ENCODE measurements around the gene COL9A2. TPM values are rescaled to one million over a fixed set of nuclear protein-coding genes. Genes with fewer than 3 reads are reported as not detected.

The COL9A2 gene
- total RNA-seq, 1 donor from 2014 or later = 7.1 TPM

GRCh38 chr1:40301066-40301465, 16.0 kb downstream of the COL9A2 start:
- TF ChIP-seq CTCF (IDR thresholded peaks at IDR 0.05) = no peak
- no peak for TF ChIP-seq POLR2A (IDR thresholded peaks at IDR 0.05)
- TF ChIP-seq POLR2AphosphoS5 (IDR thresholded peaks at IDR 0.05; ENCODE audit: insufficient read depth in 1 of 2, low read depth in 1 of 2) = no peak
- no peaks in the 10 kb centered on the region for H3K27me3 ChIP-seq

DNA sequence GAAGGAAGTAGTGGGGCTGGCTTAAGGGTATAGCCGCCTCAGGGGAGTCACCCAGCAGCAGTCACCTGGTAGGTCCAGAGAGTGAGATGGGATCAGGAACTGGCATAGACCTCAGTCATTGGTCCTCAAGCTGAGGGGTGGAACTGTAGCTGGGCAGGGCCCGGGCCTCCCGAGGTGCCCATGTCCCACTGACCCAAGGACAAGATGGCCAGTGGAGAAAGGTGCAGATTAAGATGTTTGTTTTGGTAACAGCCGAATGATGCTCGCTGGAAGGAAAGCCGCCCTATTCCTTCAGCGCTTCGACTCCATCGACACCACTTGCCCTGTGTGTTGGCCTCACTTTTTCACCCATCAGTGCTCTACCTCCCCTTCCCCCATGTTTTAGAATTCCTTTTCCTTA, 16.4 kb downstream of the COL9A2 start:
- H3K27me3 ChIP-seq = no peaks in the 10 kb centered on the region
- no peak overlapping the region for H3K27ac ChIP-seq
- no peak overlapping the region for H3K4me3 ChIP-seq
- H3K9me3 ChIP-seq = no peaks in the 10 kb centered on the region
- intact Hi-C loops (cut with DNase I) = no loop called here
- DNase-seq (ENCODE audit: extremely low spot score in 2 of 2) = no peak
- H3K4me1 ChIP-seq = no peaks in the 10 kb centered on the region
- TF ChIP-seq POLR2A (IDR thresholded peaks at IDR 0.05) (no peak), CTCF (IDR thresholded peaks at IDR 0.05) (no peak), POLR2AphosphoS5 (IDR thresholded peaks at IDR 0.05; ENCODE audit: insufficient read depth in 1 of 2, low read depth in 1 of 2) (no peak)
- no peaks in the 10 kb centered on the region for H3K36me3 ChIP-seq

More at GRCh38 chr1:40301066-40301465, 16.0 kb downstream of the COL9A2 start:
- H3K4me3 ChIP-seq = no peak overlapping the region
- H3K9me3 ChIP-seq = no peaks in the 10 kb centered on the region
- H3K27ac ChIP-seq = no peak overlapping the region
- no peaks in the 10 kb centered on the region for H3K4me1 ChIP-seq
- intact Hi-C loops (cut with DNase I) = no loop called here
- DNase-seq (ENCODE audit: extremely low spot score in 2 of 2) = no peak
- no peaks in the 10 kb centered on the region for H3K36me3 ChIP-seq

DNA sequence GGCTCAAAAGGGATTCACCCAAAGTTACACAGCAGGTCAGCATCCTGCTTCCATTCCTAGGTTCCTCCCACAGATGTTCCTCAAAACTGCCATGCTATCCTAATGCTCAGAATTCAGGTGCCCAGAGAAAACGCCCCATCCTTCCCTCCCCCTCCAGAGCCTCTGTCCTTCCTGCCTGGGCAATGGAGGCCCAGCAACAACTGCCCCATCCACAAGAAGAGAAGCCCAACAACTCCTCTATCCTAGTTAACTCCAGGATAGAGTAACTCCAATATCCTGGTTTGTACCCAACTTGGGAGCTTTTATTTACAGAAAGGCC, 16.9 kb downstream of the COL9A2 start:
- Histone ChIP-seq H3K27me3 (no peaks in the 10 kb centered on the region), H3K27ac (no peak overlapping the region), H3K4me1 (no peaks in the 10 kb centered on the region), H3K4me3 (no peak overlapping the region), H3K9me3 (no peaks in the 10 kb centered on the region), H3K36me3 (no peaks in the 10 kb centered on the region)
- DNase-seq (ENCODE audit: extremely low spot score in 2 of 2) = no peak
- intact Hi-C loops (cut with DNase I) = no loop called here
- no peak for TF ChIP-seq CTCF (IDR thresholded peaks at IDR 0.05)
- TF ChIP-seq POLR2AphosphoS5 (IDR thresholded peaks at IDR 0.05; ENCODE audit: insufficient read depth in 1 of 2, low read depth in 1 of 2) = no peak
- no peak for TF ChIP-seq POLR2A (IDR thresholded peaks at IDR 0.05)

DNA sequence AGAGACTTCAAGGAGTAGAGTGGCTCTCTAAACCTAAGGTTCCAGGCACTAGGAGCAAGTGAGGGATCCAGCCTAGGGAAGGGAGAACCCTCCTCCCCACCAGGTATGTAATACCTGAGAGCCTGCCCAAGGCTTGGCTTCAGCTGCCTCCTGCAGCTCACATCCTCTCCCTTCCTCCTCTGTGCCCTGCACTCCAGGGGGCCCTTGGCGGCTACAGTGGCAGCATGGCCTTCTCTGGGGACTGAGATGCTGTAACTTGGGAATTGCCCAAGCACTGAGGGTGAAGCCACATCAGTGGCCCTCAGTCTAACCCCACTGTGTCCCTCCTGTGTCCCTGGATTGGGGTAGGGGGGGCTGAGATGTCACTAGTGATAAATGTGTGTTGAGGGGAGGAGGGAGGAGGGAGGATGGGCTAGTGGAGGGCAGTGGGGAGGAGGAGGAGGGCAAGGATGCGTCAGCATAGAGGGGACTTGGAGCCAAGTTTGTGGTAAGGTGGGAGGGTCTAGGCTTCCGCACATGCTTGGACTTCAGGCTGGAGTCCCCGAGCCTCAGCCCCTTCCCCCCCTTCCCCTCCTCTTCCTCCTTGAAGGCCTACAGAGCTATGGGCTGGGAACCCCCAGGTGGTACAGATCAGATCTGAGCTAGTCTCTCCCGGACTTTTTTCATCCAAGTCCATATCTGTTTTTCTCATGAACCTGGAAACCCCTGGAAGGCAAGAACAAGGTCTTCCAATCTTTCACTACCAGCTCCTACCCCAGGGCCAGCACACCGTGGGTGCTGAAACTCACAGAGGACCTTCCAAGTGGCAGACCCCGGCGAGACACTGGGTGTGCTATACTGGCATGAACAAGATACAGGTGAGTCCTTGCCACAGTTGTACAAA, 17.5 kb downstream of the COL9A2 start:
- Histone ChIP-seq H3K9me3 (no peaks in the 10 kb centered on the region), H3K4me3 (no peak overlapping the region), H3K27ac (no peak overlapping the region), H3K36me3 (no peaks in the 10 kb centered on the region), H3K27me3 (no peaks in the 10 kb centered on the region), H3K4me1 (no peaks in the 10 kb centered on the region)
- no peak for DNase-seq (ENCODE audit: extremely low spot score in 2 of 2)
- TF ChIP-seq POLR2A (IDR thresholded peaks at IDR 0.05) (no peak), CTCF (IDR thresholded peaks at IDR 0.05) (no peak), POLR2AphosphoS5 (IDR thresholded peaks at IDR 0.05; ENCODE audit: insufficient read depth in 1 of 2, low read depth in 1 of 2) (no peak)
- intact Hi-C loops (cut with DNase I) = no loop called here

DNA sequence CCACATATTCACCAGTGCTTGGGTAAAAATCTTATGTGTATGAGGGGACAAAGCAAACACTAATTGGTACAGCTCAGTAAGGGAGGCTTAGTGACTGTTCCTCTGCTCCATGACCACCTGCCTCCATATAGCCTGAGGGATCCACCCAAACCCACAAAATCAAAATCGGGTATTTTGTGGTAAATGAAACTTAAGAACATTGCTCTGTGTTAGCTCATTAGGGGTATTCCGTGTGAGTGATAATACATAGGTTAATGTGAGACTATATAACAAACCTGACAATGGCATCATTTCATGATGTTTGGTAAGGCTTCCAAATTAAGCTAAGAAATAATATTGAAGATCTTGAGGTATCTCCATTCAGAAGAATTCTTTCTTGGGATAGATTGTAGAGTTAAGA, 25.8 kb downstream of the COL9A2 start:
- H3K27ac ChIP-seq = no peak overlapping the region
- DNase-seq (ENCODE audit: extremely low spot score in 2 of 2) = no peak
- no peak overlapping the region for H3K4me3 ChIP-seq
- intact Hi-C loops (cut with DNase I) = no loop called here
- no peaks in the 10 kb centered on the region for H3K9me3 ChIP-seq
- H3K4me1 ChIP-seq = no peaks in the 10 kb centered on the region
- H3K27me3 ChIP-seq = no peaks in the 10 kb centered on the region
- TF ChIP-seq CTCF (IDR thresholded peaks at IDR 0.05) = no peak
- TF ChIP-seq POLR2AphosphoS5 (IDR thresholded peaks at IDR 0.05; ENCODE audit: insufficient read depth in 1 of 2, low read depth in 1 of 2) = no peak
- no peak for TF ChIP-seq POLR2A (IDR thresholded peaks at IDR 0.05)
- peaks cover 0 to 46% of the 10 kb centered on the region in 2 donors for H3K36me3 ChIP-seq
